Caco-2 (cell line): ENCODE data around the gene CCDC102A. TPM values are rescaled to one million over a fixed set of nuclear protein-coding genes. Genes with fewer than 3 reads are reported as not detected.
"Not testable (repeated sequence)": the region's sequence is repeated elsewhere in the genome, so short reads cannot be mapped to it uniquely, and the experiment has no call there.

Source experiments
- BruUV-seq: library from RNA; stranded (reverse); fragments of 400-500 nt; replicated peaks from 2 replicates; lab custom pipeline; 2021; lab: Mats Ljungman, UMichigan
- CTCF ChIA-PET: fragments of 300-600 bp; sonication (Branson Sonifier 250); formaldehyde crosslinking; loops from one replicate; lab custom pipeline; 2022; ENCODE audit warnings: antibody characterized with exemption; lab: Charles Lee
- POLR2A ChIA-PET: fragments of 300-600 bp; sonication (Branson Sonifier 250); formaldehyde crosslinking; loops from one replicate; lab custom pipeline; 2022; ENCODE audit warnings: antibody characterized with exemption; lab: Charles Lee
- DNase-seq, 2 experiments: peaks; one replicate each; pipeline versions ENCODE4 v3.0.0 to v3.0.0-alpha.2; 2020 to 2022
- H3K27me3 ChIP-seq: replicated peaks from 2 replicates; pipeline ENCODE4 v1.6.0; 2011; ENCODE audit warnings: low read length; ENCODE audit not compliant: control insufficient read depth, insufficient read depth
- H3K36me3 ChIP-seq: 2 replicates; pipeline ENCODE4 v1.5.1; 2011; ENCODE audit warnings: low read length; ENCODE audit not compliant: control insufficient read depth, insufficient read depth
- H3K4me1 ChIP-seq: fragments of 250-450 bp; sonication (Bioruptor Pico); 2 replicates; pipeline ENCODE4 v1.5.1; 2020; ENCODE audit warnings: mild to moderate bottlenecking
- H3K4me3 ChIP-seq: 2 replicates; pipeline ENCODE4 v1.5.1; 2011; ENCODE audit warnings: low read depth, mild to moderate bottlenecking, control low read depth, low read length
- H3K9me3 ChIP-seq: fragments of 250-450 bp; sonication (Bioruptor Pico); 2 replicates; pipeline ENCODE4 v1.5.1; 2020; ENCODE audit warnings: mild to moderate bottlenecking, moderate library complexity
- H3K27ac Mint-ChIP-seq: one replicate; pipeline ENCODE4 v1.8.0; 2022; ENCODE audit warnings: mixed read lengths; ENCODE audit not compliant: unreplicated experiment
- H3K27me3 Mint-ChIP-seq: one replicate; pipeline ENCODE4 v1.8.0; 2022; ENCODE audit warnings: mixed read lengths; ENCODE audit not compliant: insufficient read depth, unreplicated experiment
- H3K36me3 Mint-ChIP-seq: one replicate; pipeline ENCODE4 v1.8.0; 2022; ENCODE audit warnings: mild to moderate bottlenecking, mixed read lengths; ENCODE audit not compliant: insufficient read depth, unreplicated experiment
- H3K4me1 Mint-ChIP-seq: one replicate; pipeline ENCODE4 v1.8.0; 2022; ENCODE audit warnings: low read depth, mixed read lengths; ENCODE audit not compliant: unreplicated experiment
- H3K4me3 Mint-ChIP-seq: one replicate; pipeline ENCODE4 v1.8.0; 2022; ENCODE audit warnings: mild to moderate bottlenecking, moderate library complexity, mixed read lengths; ENCODE audit not compliant: unreplicated experiment
- H3K9me3 Mint-ChIP-seq: one replicate; pipeline ENCODE4 v1.8.0; 2022; ENCODE audit warnings: mixed read lengths; ENCODE audit not compliant: unreplicated experiment
- intact Hi-C: fragments of 100-400 bp; cut with micrococcal nuclease; formaldehyde crosslinking; loops from one replicate; pipeline ENCODE4 v1.10.0; 2022; ENCODE audit not compliant: unreplicated experiment
- total RNA-seq: library from RNA; stranded (reverse); gene quantifications from 2 replicates; pipeline ENCODE4 v1.2.3, GENCODE V29; 2022
- TF ChIP-seq, protein P1 (sequence below), 2 experiments: fragments of 200-600 bp in 1 of 2; IDR thresholded peaks; 1 replicate in 1 of 2; 2 replicates in 1 of 2; pipeline versions ENCODE4 v1.5.1 to v1.8.0; 2011 to 2022; ENCODE audit warnings: antibody characterized with exemption in 1 of 2, control low read depth in 1 of 2, inconsistent platforms in 1 of 2, low read depth in 1 of 2, low read length in 1 of 2, mild to moderate bottlenecking in 1 of 2, moderate library complexity in 1 of 2; ENCODE audit not compliant: insufficient read depth in 1 of 2, severe bottlenecking in 1 of 2, unreplicated experiment in 1 of 2

CCDC102A gene
- total RNA-seq, 1 experiment from 2014 or later, result 11.8 TPM

DNA sequence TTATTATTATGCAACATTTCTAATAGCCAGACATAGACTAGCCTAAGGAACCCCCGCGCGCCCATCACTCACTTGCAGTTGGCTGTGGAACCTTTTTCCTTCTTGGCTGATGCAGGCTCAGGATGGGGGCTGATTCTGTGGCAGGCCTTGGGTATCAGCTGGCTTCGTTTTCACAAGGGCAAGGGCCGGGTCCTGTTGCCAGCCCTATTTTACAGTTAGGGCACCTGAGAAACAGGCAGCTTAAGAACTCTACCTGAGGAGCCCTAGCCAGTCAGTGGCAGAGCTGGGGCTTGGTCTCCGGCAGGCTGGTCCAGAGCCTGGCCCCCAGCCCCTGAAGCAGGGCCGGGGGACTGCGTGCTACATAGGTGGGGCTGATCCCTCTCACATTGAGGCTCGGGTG lies 34.7 kb upstream of the CCDC102A start:
- TF ChIP-seq, protein P1, sequence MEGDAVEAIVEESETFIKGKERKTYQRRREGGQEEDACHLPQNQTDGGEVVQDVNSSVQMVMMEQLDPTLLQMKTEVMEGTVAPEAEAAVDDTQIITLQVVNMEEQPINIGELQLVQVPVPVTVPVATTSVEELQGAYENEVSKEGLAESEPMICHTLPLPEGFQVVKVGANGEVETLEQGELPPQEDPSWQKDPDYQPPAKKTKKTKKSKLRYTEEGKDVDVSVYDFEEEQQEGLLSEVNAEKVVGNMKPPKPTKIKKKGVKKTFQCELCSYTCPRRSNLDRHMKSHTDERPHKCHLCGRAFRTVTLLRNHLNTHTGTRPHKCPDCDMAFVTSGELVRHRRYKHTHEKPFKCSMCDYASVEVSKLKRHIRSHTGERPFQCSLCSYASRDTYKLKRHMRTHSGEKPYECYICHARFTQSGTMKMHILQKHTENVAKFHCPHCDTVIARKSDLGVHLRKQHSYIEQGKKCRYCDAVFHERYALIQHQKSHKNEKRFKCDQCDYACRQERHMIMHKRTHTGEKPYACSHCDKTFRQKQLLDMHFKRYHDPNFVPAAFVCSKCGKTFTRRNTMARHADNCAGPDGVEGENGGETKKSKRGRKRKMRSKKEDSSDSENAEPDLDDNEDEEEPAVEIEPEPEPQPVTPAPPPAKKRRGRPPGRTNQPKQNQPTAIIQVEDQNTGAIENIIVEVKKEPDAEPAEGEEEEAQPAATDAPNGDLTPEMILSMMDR (IDR thresholded peaks at IDR 0.05; ENCODE audit: insufficient read depth in 1 of 2, low read depth in 1 of 2, low read length in 1 of 2, severe bottlenecking in 1 of 2, unreplicated experiment in 1 of 2), result no peak
- no peak overlapping the region for H3K4me3 Mint-ChIP-seq
- H3K4me1 ChIP-seq, result no peaks in the 10 kb centered on the region
- H3K9me3 Mint-ChIP-seq, result peaks cover 24% of the 10 kb centered on the region
- no peak overlapping the region for H3K27ac Mint-ChIP-seq
- H3K36me3 ChIP-seq, result no peaks in the 10 kb centered on the region
- H3K4me1 Mint-ChIP-seq, result no peaks in the 10 kb centered on the region
- CTCF ChIA-PET, result no interaction called here
- H3K36me3 Mint-ChIP-seq, result peaks cover 17% of the 10 kb centered on the region
- POLR2A ChIA-PET, result no interaction called here
- DNase-seq, result no peak
- H3K4me3 ChIP-seq, result no peak overlapping the region
- no TSS peak for BruUV-seq
- no peaks in the 10 kb centered on the region for H3K9me3 ChIP-seq
- no peaks in the 10 kb centered on the region for H3K27me3 ChIP-seq
- intact Hi-C loops, result no loop called here
- H3K27me3 Mint-ChIP-seq, result no peaks in the 10 kb centered on the region

DNA sequence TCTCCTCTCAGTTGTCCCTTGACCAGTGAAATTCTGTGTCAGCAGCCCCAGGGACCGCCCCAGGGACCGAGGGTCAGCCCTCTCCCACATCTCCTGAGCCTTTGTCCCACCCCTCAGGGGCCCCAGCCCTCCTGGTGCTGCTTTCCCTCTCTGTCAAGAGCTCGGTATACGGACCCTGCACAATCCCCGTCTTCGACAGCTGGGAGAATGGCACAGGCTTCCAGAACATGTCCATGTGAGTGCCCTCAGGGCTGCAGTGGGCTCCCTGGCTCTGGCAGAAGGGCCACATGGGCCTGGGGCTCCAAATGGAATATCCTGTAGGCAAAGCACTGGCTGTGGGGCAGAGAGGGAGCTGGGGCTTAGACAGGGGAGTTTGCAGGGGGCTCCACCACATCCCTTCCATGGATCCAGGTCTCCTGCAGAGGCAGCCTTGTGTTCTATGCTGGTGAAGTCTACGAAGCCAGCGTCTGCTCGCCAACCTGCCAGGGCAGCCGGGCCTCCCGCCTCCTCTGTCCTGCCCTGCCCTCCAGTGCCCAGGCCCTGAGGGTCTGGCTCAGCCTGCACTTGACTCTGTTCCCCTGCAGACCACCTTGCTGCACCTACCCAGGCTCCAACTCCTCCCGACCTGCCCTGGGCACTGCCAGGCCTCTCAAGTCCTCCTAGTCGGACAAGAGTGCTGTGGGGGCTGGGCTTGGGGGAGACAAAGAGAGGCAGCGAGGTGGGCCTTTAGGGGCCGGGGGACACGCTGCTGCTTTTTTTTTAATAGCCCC lies 34.1 kb upstream of the CCDC102A start:
- H3K9me3 Mint-ChIP-seq, result peaks cover 24% of the 10 kb centered on the region
- Histone ChIP-seq H3K36me3 (no peaks in the 10 kb centered on the region), H3K4me1 (no peaks in the 10 kb centered on the region), H3K4me3 (no peak overlapping the region), H3K27me3 (no peaks in the 10 kb centered on the region), H3K9me3 (no peaks in the 10 kb centered on the region)
- peaks cover 17% of the 10 kb centered on the region for H3K36me3 Mint-ChIP-seq
- DNase-seq, result no peak
- intact Hi-C loops, result no loop called here
- ChIA-PET POLR2A (no interaction called here), CTCF (interaction anchor here (0.6 kb wide), 1 partner anchor 10 kb away, joined by 3 read pairs; no protein-coding TSS in a partner anchor)
- no peaks in the 10 kb centered on the region for H3K27me3 Mint-ChIP-seq
- no peak overlapping the region for H3K4me3 Mint-ChIP-seq
- BruUV-seq, result no TSS peak
- no peaks in the 10 kb centered on the region for H3K4me1 Mint-ChIP-seq
- H3K27ac Mint-ChIP-seq, result no peak overlapping the region
- TF ChIP-seq, protein P1 (IDR thresholded peaks at IDR 0.05; ENCODE audit: insufficient read depth in 1 of 2, low read depth in 1 of 2, low read length in 1 of 2, severe bottlenecking in 1 of 2, unreplicated experiment in 1 of 2), result no peak

DNA sequence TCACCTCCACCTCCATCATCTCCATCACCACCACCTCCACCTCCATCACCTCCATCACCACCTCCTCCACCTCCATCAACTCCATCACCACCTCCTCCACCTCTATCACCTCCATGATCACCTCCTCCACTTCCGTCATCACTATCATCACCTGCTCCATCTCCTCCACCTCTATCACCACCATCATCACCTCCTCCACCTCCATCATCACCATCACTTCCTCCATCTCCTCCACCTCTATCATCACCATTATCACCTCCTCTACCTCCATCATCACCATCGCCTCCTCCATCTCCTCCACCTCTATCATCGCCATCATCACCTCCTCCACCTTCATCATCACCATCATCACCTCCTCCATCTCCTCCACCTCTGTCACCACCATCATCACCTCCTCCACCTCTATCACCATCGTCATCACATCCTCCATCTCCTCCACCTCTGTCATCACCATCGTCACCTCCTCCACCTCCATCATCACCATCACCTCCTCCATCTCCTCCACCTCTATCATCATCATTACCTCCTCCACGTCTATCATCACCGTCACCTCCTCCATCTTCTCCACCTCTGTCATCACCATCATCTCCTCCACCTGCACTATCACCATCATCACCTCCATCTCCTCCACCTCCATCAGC lies 33.1 kb upstream of the CCDC102A start:
- peaks cover 4% of the 10 kb centered on the region for H3K4me1 Mint-ChIP-seq
- Histone ChIP-seq H3K27me3 (no peaks in the 10 kb centered on the region), H3K9me3 (no peaks in the 10 kb centered on the region), H3K4me3 (no peak overlapping the region), H3K4me1 (no peaks in the 10 kb centered on the region), H3K36me3 (no peaks in the 10 kb centered on the region)
- CTCF ChIA-PET, result no interaction called here
- no peak overlapping the region for H3K27ac Mint-ChIP-seq
- TF ChIP-seq, protein P1 (IDR thresholded peaks at IDR 0.05; ENCODE audit: insufficient read depth in 1 of 2, low read depth in 1 of 2, low read length in 1 of 2, severe bottlenecking in 1 of 2, unreplicated experiment in 1 of 2), result no peak
- no peak for DNase-seq
- intact Hi-C loops, result no loop called here
- H3K9me3 Mint-ChIP-seq, result peaks cover 24% of the 10 kb centered on the region
- H3K36me3 Mint-ChIP-seq, result peaks cover 17% of the 10 kb centered on the region
- POLR2A ChIA-PET, result no interaction called here
- BruUV-seq, result no TSS peak
- no peak overlapping the region for H3K4me3 Mint-ChIP-seq
- H3K27me3 Mint-ChIP-seq, result no peaks in the 10 kb centered on the region

DNA sequence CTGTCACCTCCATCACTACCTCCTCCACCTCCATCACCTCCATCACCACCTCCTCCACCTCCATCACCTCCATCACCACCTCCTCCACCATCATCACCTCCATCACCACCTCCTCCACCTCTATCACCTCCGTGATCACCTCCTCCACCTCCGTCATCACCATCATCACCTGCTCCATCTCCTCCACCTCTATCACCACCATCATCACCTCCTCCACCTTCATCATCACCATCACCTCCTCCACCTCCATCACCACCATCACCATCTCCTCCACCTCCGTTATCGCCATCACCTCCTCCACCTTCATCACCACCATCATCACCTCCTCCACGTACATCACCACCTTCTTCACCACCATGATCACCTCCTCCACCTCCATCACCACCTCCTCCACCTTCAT lies 32.4 kb upstream of the CCDC102A start:
- H3K36me3 ChIP-seq, DNase-seq, BruUV-seq, H3K4me3 ChIP-seq, H3K9me3 ChIP-seq, H3K4me3 Mint-ChIP-seq, H3K4me1 ChIP-seq, H3K27me3 ChIP-seq, H3K4me1 Mint-ChIP-seq, H3K27ac Mint-ChIP-seq, CTCF ChIA-PET, intact Hi-C loops, POLR2A ChIA-PET, H3K27me3 Mint-ChIP-seq: not testable (repeated sequence)
- H3K36me3 Mint-ChIP-seq, result peaks cover 17% of the 10 kb centered on the region
- H3K9me3 Mint-ChIP-seq, result peaks cover 24% of the 10 kb centered on the region
